Right cardiac atrium (tissue), 5 donors: ENCODE measurements around the gene SMOC2. TPM values are rescaled to one million over a fixed set of nuclear protein-coding genes. Genes with fewer than 3 reads are reported as not detected.
A peak's percentile ranks its signal among the peaks of the same experiment; 100 is the strongest.

Source experiments
- ATAC-seq, 2 donors: fragments of 200-7000 bp; cut with Tn5 transposase; one replicate each; pipeline versions ENCODE4 v1.8.0 to v1.9.1; 2020; ENCODE audit warnings: moderate library complexity in 2 of 2, mild to moderate bottlenecking in 1 of 2
- DNase-seq, 3 donors: peaks; one replicate each; pipeline ENCODE4 v3.0.0-alpha.2; 2020
- H3K27ac ChIP-seq: one replicate; pipeline ENCODE4 v1.5.1; 2013; ENCODE audit warnings: mild to moderate bottlenecking, low read length, control low read depth, moderate library complexity
- H3K27me3 ChIP-seq: one replicate; pipeline ENCODE4 v1.6.1; 2013; ENCODE audit not compliant: control insufficient read depth, insufficient read depth
- H3K4me1 ChIP-seq: one replicate; pipeline ENCODE4 v1.6.1; 2013; ENCODE audit warnings: low read length; ENCODE audit not compliant: control insufficient read depth, insufficient read depth
- H3K4me3 ChIP-seq: one replicate; pipeline ENCODE4 v1.5.1; 2013; ENCODE audit warnings: low read length, control low read depth
- H3K9me3 ChIP-seq: one replicate; pipeline ENCODE4 v1.6.1; 2013; ENCODE audit warnings: low read length; ENCODE audit not compliant: control insufficient read depth
- WGBS: extraction: QIAGEN DNeasy Blood & Tissue Kit; methylation state at CpG from one replicate; pipeline ENCODE4 v1.1.7; 2013; 5-methylcytosine and 5-hydroxymethylcytosine counted together
- intact Hi-C, 4 donors: fragments of 100-400 bp; cut with DNase I; formaldehyde crosslinking; loops; one replicate each; pipeline versions ENCODE4 v1.11.0 to v1.14.0; 2022 to 2023
- polyA plus RNA-seq: library from polyadenylated mRNA; stranded (reverse); fragments of 200-250 nt; gene quantifications from one replicate; pipeline ENCODE4 v1.2.3, GENCODE V29; 2013
- total RNA-seq, 4 donors: library from RNA; stranded (reverse); fragmentation: NEBNext Ultra II Directional; extraction: Animal tissue kit (Norgen Biotek cat#: 25700); gene quantifications; one replicate each; pipeline ENCODE4 v1.2.1, GENCODE V29; 2021
- donor health status: healthy with polysubstance abuse.
- donor health status: DM: no; HTN: yes; CAD: no.
- donor health status: DM: no; HTN: no; CAD: no.
- donor health status: DM: no; HTN: yes; CAD: no; lungs with severe emphysema.
- donor health status: DM: yes; HTN: yes; CAD: no.

Gene SMOC2
- total and polyA plus RNA-seq, 5 donors: 6.0 to 16.7 (median 10.9) TPM

- DNase-seq: no peak
- Histone ChIP-seq H3K4me3 (no peak overlapping the region), H3K27me3 (no peaks in the 10 kb centered on the region), H3K9me3 (no peaks in the 10 kb centered on the region), H3K27ac (no peak overlapping the region), H3K4me1 (no peaks in the 10 kb centered on the region)
- WGBS: 81% methylated on average over 8 of the region's 8 CpGs
- intact Hi-C loops: no loop called here
- ATAC-seq: no peak
Measured at GRCh38 chr6:168597471-168597875, 156.5 kb downstream of the SMOC2 start.

- ATAC-seq (no peak), DNase-seq (no peak)
- Histone ChIP-seq H3K9me3 (no peaks in the 10 kb centered on the region), H3K4me3 (no peak overlapping the region), H3K27ac (no peak overlapping the region), H3K4me1 (no peaks in the 10 kb centered on the region), H3K27me3 (no peaks in the 10 kb centered on the region)
- intact Hi-C loops: no loop called here
- 84% methylated on average over 32 of the region's 32 CpGs for WGBS
Measured at GRCh38 chr6:168598251-168599117, 157.5 kb downstream of the SMOC2 start.

GRCh38 chr6:168599118-168599494, 158.1 kb downstream of the SMOC2 start:
- Histone ChIP-seq H3K27me3 (no peaks in the 10 kb centered on the region), H3K4me1 (no peaks in the 10 kb centered on the region)
- no peak for ATAC-seq

GRCh38 chr6:168599769-168600330, 158.9 kb downstream of the SMOC2 start:
- Histone ChIP-seq H3K27ac (no peak overlapping the region), H3K27me3 (no peaks in the 10 kb centered on the region), H3K4me1 (no peaks in the 10 kb centered on the region), H3K4me3 (no peak overlapping the region), H3K9me3 (no peaks in the 10 kb centered on the region)
- 95% methylated on average over 11 of the region's 11 CpGs for WGBS
- ATAC-seq (no peak), DNase-seq (no peak)
- intact Hi-C loops: no loop called here

More at GRCh38 chr6:168599118-168599494, 158.1 kb downstream of the SMOC2 start:
- WGBS: 78% methylated on average over 4 of the region's 4 CpGs
- intact Hi-C loops: no loop called here
- no peak overlapping the region for H3K27ac ChIP-seq
- H3K9me3 ChIP-seq: no peaks in the 10 kb centered on the region
- DNase-seq: no peak
- H3K4me3 ChIP-seq: no peak overlapping the region

- H3K4me3 ChIP-seq: no peak overlapping the region
- 94% methylated on average over 11 of the region's 11 CpGs for WGBS
Measured at GRCh38 chr6:168600381-168600780, 159.4 kb downstream of the SMOC2 start.

GRCh38 chr6:168601111-168601510, 160.1 kb downstream of the SMOC2 start:
- Histone ChIP-seq H3K27ac (no peak overlapping the region), H3K9me3 (no peaks in the 10 kb centered on the region), H3K27me3 (no peaks in the 10 kb centered on the region), H3K4me3 (no peak overlapping the region), H3K4me1 (no peaks in the 10 kb centered on the region)
- intact Hi-C loops: no loop called here
- DNase-seq (peak; percentile 30 to 67 (median 61)), ATAC-seq (peak in 1 of 2 donors; percentile 64)
- WGBS: 56% methylated on average over 17 of the region's 17 CpGs

More at GRCh38 chr6:168600381-168600780, 159.4 kb downstream of the SMOC2 start:
- no peak overlapping the region for H3K27ac ChIP-seq
- H3K9me3 ChIP-seq: no peaks in the 10 kb centered on the region
- no peaks in the 10 kb centered on the region for H3K27me3 ChIP-seq
- ATAC-seq (no peak), DNase-seq (no peak)
- intact Hi-C loops: no loop called here
- no peaks in the 10 kb centered on the region for H3K4me1 ChIP-seq

GRCh38 chr6:168601546-168601945, 160.6 kb downstream of the SMOC2 start:
- DNase-seq: no peak
- 62% methylated on average over 10 of the region's 10 CpGs for WGBS
- intact Hi-C loops: no loop called here
- Histone ChIP-seq H3K27me3 (no peaks in the 10 kb centered on the region), H3K27ac (no peak overlapping the region), H3K9me3 (no peaks in the 10 kb centered on the region), H3K4me3 (no peak overlapping the region), H3K4me1 (no peaks in the 10 kb centered on the region)
- ATAC-seq: no peak

GRCh38 chr6:168602576-168602975, 161.6 kb downstream of the SMOC2 start:
- Histone ChIP-seq H3K27ac (no peak overlapping the region), H3K9me3 (no peaks in the 10 kb centered on the region), H3K4me3 (no peak overlapping the region), H3K27me3 (no peaks in the 10 kb centered on the region), H3K4me1 (no peaks in the 10 kb centered on the region)
- ATAC-seq: no peak
- intact Hi-C loops: no loop called here
- DNase-seq: no peak
- 83% methylated on average over 4 of the region's 4 CpGs for WGBS

- Histone ChIP-seq H3K4me1 (no peaks in the 10 kb centered on the region), H3K9me3 (no peaks in the 10 kb centered on the region), H3K27me3 (no peaks in the 10 kb centered on the region), H3K27ac (no peak overlapping the region), H3K4me3 (no peak overlapping the region)
- 75% methylated on average over 4 of the region's 4 CpGs for WGBS
- DNase-seq (no peak), ATAC-seq (no peak)
- intact Hi-C loops: no loop called here
Measured at GRCh38 chr6:168603234-168603633, 162.2 kb downstream of the SMOC2 start.

- intact Hi-C loops: no loop called here
- Histone ChIP-seq H3K9me3 (no peaks in the 10 kb centered on the region), H3K4me3 (no peak overlapping the region), H3K4me1 (no peaks in the 10 kb centered on the region), H3K27me3 (no peaks in the 10 kb centered on the region), H3K27ac (no peak overlapping the region)
- no peak for DNase-seq
- ATAC-seq: no peak
- WGBS: 72% methylated on average over 7 of the region's 7 CpGs
Measured at GRCh38 chr6:168605964-168606363, 165.0 kb downstream of the SMOC2 start.

- ATAC-seq (no peak), DNase-seq (no peak)
- Histone ChIP-seq H3K4me1 (no peaks in the 10 kb centered on the region), H3K27ac (no peak overlapping the region), H3K9me3 (no peaks in the 10 kb centered on the region), H3K27me3 (no peaks in the 10 kb centered on the region), H3K4me3 (no peak overlapping the region)
- intact Hi-C loops: no loop called here
- WGBS: 89% methylated on average over 16 of the region's 16 CpGs
Measured at GRCh38 chr6:168606722-168607121, 165.7 kb downstream of the SMOC2 start.
